HG03520 (cell line): ENCODE data around the gene RPS5.
A peak's percentile ranks its signal among the peaks of the same experiment; 100 is the strongest.
"Not testable (repeated sequence)": the region's sequence is repeated elsewhere in the genome, so short reads cannot be mapped to it uniquely, and the experiment has no call there.

Experiments
- ATAC-seq: cut with Tn5 transposase; IDR thresholded peaks from one replicate; pipeline ENCODE4 v1.9.1; 2021; ENCODE audit warnings: mild to moderate bottlenecking, moderate library complexity; ENCODE audit not compliant: unreplicated experiment

RPS5 gene

DNA sequence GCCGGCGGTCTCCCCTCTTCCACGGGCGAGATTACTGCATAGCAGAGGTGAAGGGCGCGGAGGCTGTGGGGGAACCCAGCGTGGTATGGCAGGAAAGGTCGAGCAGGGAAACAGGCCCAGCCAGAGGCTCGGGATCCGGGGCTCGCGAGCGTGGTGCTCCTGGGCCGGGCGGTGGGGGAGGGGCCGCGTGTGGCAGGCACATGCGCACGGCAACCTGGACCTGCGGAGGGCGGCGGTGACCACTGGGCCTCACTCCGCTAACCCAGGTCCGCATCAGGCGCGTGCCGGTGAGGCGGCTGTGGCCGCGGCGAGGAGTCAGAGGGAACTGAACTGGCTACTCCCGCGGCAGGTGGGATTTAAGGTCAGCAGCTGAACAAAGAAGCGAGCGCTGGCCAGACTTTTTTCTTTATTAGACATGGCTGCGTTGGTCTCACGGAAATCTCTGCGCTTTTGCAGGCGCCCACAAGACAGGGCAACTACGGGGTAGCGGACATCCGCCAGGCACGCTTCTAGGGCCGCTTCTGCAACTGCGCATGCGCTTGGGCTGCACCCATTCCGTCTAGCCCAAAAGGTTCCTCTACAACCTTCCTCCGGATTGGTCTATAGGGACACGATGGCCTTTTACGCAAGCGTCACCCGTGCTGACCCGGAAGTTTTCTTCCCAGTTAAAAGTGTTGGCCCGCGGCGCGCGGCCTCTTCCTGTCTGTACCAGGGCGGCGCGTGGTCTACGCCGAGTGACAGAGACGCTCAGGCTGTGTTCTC lies at the start of gene RPS5:
Gene RPS5, plus strand, starts transcription at position 694 of the 762 bp plus-strand sequence. CDS start 869 bp downstream, outside the sequence.
- ATAC-seq: peak; percentile 89

DNA sequence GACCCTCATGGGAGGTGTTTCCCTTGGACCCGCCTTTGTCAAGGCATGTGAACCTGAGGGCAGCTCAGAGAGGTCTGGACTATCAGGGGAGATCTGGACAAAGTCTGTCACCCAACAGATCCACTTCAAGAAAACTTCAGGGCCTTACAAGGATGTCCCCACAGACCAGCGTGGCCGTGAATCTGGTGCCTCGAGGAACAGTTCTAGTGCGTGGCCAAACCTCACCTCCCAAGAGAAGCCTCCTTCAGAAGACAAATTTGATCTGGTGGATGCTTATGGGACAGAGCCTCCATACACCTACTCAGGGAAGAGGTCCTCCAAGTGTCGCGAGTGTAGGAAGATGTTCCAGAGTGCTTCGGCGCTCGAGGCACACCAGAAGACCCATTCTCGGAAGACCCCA lies 48.7 kb upstream of the RPS5 start:
- no peak for ATAC-seq

DNA sequence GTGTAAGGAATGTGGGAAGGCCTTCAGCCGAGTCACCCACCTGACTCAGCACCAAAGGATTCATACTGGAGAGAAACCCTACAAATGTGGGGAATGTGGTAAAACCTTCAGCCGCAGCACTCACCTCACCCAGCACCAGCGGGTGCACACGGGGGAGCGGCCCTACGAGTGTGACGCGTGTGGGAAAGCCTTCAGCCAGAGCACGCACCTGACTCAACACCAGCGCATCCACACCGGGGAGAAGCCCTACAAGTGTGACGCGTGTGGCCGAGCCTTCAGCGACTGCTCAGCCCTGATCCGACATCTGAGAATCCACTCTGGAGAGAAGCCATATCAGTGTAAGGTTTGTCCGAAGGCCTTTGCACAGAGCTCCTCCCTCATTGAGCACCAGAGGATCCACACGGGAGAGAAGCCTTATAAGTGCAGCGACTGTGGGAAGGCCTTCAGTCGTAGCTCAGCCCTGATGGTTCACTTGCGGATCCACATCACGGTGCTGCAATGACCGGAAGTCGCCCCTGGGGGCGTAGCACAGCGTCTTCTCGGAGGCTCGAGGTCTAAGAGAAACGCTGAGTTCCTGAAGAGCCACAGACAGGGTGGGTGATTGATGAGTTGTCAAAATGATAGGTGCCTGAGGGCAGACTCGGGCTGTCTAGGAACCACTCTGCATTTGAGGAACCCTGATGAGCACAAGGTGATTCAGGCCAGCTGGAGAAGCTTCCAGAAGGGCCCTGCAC lies 48.1 kb upstream of the RPS5 start:
- no peak for ATAC-seq

DNA sequence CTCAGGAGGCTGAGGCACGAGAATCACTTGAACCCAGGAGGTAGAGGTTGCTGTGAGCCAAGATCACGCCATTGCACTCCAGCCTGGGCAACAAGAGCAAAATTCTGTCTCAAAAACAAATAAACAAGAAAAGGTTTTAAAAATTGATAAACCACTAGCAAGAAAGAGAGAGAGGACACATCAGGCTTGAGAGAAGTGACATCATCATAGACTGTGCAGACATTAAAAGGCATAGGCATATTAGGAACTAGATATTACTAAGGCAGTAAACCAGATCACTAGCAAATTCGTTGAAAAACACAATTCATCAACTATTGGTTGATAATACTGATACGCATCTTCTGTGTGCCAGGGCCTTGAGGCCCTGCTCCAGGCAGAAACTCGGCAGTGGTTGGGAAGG lies 41.5 kb upstream of the RPS5 start:
- no peak for ATAC-seq

DNA sequence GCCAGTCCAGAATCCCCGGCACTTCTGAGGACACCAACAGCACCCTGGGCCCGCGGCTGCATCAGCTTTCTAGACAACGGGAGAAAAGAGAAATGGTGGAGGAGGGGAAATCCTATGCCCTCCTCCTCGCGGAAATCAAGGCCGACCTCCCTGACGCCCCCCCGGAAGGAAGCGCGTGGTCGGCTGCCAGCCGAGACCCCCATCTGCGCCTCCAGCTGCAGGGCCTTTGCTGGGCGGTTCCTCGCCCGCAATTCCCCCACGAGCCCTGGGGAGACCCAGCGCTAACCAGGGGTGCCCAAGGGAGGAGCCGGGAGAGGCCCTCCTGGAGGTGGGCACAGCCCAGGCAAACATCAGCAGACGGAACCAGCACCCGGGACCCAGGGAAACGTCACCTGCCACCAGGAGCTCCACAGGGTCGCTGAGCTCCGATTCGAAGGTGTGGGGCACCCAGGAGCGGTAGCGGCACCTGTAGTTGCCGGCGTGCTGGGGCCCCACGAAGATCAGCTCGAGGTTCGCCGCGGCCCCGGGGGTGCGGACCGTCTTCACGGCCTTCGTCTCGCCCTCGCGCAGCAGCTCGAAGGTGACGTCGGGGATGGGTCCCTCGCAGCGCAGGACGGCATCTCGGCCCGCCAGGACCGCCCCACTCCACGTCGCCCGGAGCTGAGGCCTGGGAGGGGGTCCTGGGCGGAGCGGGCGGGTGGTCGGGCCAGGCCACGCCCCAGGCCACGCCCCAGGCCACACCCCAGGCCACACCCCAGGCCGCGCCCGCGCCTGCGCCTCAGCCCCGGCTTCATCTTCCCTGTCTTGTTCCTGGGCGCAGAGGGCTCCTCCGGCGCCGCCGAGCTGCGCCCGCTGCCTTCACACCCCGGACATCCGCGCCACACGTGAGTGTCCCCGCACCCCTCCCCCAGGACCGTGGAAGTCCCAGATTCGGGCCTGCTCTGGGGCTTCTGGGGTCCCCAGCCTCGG lies 39.8 kb upstream of the RPS5 start:
- ATAC-seq: peak; percentile 79

DNA sequence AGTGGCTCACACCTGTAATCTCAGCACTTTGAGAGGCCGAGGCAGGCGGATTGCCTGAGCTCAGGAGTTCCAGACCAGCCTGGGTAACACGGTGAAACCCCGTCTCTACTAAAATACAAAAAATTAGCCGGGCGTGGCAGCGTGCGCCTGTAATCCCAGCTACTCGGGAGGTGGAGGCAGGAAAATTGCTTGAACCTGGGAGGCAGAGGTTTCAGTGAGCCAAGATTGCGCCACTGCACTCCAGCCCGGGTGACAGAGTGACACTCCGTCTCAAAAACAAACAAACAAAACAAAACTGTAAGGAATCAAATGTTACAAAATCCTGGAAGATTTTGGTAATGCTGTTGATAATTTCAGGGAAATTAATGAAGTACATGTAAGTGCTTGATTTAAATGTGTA lies 39.0 kb upstream of the RPS5 start:
- ATAC-seq: not testable (repeated sequence)

DNA sequence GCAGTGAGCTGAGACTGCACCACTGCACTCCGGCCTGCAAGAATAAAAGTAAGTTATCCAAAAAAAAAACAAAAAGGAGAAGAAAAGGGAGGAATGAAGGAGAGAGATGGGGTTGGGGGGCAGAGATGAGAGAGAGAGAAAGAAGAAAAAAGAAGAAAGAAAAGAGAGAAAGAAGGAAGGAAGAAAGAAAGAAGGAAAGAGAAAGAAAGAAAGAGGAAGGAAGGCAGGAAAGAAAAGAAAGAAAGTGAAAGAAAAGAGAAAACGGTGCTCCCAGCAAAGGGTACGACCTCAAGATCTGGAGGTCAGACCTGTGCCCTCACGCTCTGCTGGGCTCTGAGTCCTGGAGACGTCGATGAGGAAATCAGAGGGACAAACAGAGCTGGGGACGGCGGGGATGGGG lies 37.5 kb upstream of the RPS5 start:
- ATAC-seq: no peak

DNA sequence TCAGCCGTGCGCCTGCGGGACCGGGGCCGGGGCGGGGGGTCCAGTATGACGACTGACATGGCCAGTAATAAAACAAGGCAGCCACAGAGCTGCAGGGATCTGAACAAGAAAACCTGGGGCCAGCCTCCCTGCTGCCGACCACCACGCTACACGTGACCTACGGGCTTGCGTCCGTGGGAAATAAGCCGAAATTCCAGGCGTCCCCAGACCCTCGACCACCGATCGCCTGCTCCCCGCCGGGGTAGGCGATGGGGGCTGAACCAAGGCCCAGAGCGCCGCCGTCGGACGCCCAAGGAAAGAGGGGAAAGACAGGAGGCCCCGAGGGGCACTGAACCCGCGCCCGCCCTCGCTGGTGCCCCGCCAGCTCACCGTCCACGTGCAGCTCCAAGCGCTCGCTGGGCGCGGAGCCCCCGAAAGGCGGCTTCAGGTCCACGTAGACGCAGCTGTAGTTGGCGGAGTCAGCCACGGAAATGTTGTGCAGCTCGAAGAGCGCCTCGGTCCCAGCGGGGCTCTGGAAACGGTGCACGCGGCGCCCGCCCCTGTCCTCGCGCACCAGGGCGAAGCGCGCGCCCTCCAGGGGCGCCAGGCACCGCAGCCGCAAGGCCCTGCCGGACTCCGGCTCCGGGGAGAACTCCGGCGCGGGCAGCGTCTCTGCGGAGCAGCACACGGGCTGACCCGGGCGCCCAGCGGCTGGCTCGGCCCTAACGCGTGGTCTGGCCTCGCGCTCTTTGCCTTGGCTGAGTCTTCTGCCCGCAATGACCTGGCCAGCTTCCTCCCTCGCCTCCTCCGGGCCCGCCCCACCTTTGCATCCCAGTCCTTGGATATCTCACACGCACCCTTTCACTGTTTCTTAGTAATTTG lies 36.8 kb upstream of the RPS5 start:
- ATAC-seq: no peak

DNA sequence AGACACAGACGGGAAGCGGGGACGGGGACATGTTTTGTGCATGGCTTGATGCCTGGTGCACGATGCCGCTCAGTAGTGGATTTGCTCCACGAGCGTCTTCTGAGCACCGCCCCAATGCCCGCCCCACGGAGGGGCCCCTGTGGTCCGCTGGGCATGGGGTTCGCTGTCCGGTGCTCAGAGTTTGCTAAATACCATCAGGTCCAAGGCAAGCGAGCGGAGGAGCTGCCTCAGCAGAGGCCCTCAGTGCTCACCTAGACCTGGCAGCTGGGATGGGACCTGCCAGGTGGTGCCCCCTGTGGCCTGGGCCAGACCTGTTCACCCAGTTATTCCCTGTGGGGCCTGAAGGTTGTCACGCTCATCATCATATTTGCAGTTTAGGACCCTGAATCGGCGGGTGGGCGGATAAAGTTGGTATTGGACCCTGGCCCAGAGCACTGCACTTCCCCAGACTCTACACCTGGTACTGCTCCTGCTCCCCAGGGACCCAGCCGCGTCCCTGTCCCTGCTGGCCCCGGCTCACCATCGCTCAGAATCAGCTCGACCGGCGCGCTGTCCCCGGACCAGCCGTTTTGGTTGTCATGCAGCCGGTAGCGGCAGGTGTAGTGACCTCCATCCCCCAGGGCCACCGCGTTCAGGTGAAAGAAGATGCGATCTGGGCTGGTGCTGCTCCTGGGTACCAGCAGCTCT lies 36.1 kb upstream of the RPS5 start:
- ATAC-seq: no peak

DNA sequence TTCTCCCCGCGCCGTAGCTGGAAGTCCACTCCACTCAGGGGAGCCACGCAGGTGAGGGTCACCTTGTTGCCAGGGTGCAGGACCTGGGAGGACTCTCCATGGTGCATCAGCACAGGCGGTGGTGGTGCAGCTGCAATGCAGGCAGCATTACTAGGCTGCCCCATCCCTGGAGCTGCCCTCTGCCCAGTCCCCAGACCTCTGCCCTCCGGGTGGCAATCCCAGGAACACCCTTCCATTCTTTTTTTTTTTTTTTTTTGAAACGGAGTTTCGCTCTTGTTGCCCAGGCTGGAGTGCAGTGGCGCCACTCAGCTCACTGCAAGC lies 35.6 kb upstream of the RPS5 start:
- no peak for ATAC-seq

DNA sequence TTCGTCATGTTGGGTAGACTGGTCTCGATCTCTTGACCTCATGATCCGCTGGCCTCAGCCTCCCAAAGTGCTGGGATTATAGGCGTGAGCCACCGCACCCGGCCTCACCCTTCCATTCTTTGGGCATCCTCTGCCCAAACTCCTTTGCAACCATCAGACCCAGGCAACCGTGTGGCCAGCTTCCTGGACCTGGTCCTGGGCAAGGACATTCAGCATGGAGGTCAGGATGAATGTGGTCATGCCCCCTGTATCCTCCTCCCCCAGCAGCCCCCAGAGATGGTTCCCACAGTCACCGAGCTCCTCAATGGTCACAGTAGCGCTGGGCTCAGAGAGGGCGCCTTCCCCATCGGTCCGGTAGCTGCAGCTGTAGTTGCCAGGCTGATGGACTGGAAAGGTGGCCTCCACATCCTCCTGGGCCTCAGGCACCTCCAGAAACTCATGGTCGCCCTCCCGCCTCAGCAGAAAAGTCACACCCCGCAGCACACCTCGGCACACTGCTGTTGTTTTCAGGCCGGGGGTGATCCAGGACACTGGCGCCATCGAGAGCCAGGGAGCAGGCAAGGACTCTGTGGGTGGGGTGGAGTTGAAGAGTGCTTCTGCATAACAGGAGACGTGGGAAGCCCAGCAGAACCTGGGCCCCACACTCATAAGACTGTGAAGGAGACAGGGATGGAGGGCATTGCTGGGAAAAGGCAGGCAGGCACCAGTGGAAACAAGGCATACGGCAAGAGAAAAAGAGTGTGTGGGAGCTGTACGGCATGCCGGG lies 34.9 kb upstream of the RPS5 start:
- no peak for ATAC-seq

DNA sequence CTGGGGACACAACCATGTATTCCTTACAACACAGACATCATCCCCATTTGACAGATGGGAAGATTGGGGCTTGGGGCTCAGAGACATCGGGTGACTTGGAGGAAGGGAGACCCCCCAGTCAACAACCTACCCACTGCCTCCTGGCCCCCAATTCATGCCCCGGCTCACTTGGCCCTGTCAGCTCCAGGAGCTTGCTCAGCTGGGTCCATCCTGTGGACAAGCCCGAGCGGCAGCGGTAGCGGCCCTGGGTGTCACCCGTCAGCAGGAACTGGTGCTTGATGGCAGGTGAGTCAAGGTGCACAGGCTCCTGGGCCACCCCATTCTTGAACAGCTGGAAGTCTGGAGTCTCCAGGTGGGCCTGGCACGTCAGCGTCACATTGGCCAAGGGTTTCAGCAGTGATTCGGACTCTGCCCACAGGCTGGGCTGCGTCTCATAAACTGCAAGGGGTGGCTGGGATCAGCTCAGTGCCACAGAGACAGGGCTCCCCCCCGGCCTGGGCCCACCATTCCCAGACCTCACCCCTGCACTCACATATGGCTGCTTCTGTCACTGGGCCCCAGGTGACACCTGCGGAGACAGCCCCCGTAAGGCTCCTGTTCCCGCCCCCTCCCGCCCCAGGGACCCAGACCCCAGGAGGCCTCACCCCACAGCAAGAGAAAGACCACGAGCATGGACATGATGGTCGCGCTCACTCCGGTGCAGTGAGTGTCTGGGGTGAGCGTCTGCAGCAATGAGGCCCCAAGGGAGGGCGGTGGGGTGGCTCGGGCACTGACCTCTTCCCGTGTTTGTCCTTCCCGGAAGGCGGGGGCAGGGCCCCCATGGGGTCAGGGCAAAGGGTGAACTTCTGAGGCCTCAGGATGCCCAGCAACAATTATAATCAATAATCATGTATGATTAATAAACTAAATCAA lies 34.1 kb upstream of the RPS5 start, which contains the start of gene A1BG:
Gene A1BG, minus strand, starts transcription at position 733 of the 912 bp plus-strand sequence. Its CDS starts 55 bp downstream, at position 678.
- no peak for ATAC-seq

DNA sequence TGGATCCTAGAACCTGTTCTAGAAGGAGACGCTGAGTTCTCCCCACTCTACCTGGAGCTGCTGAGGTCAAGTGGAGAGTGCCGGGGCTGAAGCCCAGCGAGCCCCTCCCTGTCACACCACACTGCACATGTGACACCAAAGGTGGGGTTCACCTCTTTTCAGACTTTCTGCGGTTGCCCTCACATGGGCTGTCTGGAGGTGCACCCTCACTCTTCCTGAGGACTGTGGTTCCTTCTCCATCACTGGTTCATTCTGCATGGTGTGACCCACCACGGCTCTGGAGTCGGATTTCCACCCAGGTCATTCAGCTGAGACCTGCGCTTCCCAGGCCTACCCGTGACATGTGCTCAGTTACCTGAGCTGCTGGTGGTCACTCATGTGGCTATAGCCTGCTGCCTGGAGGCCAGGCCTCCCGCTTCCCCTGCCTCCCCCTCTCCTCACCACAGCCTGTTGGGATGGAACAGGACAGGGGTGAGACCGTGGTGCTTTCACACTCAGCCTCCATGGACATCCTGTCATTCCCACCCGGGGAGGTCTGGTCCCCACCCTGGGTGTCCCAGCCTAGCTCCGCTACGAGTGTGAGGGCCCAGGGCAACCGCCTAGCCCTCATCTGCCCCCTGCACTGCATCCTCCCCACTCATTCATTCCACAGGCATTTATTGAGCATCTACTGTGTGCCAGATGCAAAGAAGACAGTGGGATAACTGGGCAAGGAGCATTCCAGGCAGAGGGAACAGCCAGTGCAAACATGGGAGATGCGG lies 33.2 kb upstream of the RPS5 start:
- no peak for ATAC-seq

DNA sequence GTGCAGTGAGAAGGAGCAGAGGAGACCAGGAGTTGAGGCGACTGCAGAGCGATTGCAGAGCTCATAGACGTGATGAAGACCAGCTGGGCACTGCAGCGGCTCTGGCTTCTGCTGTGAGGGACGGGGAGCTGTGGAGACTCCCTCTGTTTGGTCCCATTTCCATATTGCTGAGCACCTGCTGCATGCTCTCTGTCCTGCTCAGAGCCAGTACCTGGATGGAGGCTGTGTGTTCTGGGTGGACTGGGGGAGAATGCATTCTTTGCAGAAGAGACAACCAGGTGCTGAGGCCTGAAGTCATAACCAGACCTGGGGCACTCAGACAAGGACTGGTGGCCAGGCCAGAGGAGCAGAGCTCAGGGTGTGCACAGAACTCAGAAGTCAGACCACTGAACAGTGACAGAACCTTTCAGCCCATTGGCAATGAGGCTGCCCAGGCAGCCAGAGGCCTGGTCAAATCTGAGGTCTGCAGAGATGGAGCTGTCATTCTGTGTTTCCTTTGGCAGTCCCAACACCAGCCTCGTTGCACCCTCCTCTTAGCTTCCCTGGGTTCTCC lies 32.5 kb upstream of the RPS5 start:
- ATAC-seq: no peak

DNA sequence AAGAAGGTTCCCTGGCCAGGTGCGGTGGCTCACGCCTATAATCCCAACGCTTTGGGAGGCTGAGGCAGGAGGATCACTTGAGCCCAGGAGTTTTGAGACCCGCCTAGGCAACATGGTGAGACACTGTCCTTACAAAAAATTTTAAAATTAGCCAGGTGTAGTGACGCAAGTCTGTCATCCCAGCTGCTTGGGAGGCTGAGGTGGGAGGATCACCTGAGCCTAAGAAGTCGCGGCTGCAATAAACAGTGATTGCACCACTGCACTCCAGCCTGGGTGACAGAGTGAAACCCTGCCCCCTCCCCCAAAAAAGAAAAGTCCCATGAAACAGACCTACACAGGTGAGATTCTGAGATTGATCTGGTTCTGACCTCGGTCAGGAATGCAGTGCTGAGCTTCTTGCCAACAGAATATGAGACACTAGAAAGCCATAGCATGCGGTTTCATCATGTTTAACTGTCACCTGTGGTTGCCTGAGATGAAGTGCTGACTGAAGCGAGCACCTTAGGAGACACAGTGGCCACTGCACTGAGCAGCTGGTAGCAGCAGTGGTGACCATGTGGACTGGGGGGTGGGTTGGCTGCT lies 31.8 kb upstream of the RPS5 start:
- ATAC-seq: no peak

DNA sequence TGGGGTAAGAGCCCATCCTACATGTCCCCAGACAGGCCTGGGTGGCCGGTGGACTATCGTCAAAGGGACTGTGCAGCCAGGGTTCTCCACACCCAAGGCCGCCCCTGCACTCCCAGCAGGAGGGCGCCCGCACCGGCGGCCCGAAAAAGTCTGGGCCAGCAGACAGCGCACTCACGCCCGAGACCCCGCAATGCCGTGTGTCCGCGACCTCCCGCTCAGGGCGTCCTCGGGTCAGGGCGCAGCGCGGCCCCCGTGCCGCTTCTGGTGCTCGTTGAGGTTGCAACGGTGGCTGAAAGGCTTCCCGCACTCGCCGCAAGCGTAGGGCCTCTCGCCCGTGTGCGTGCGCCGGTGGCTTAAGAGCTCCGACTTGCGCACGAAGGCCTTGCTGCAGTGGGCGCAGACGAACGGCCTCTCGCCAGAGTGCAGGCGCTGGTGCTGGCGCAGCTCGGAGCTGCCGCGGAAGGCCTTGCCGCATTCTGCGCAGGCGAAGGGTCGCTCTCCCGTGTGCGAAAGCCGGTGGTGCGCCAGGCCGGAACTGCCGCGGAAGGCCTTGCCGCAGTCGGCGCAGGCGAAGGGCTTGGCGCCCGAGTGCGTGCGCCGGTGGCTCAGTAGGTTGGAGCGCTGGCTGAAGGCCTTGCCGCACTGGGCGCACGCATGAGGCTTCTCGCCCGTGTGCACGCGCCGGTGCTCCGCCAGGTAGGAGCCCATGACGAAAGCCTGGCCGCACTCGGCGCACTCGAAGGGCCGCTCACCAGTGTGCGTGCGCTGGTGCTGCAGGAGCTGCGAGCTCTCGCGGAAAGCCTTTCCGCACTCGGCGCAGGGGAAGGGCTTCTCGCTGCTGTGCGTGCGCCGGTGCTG lies 30.9 kb upstream of the RPS5 start:
- no peak for ATAC-seq
